ENCODE results near the gene MDN1.

DNA sequence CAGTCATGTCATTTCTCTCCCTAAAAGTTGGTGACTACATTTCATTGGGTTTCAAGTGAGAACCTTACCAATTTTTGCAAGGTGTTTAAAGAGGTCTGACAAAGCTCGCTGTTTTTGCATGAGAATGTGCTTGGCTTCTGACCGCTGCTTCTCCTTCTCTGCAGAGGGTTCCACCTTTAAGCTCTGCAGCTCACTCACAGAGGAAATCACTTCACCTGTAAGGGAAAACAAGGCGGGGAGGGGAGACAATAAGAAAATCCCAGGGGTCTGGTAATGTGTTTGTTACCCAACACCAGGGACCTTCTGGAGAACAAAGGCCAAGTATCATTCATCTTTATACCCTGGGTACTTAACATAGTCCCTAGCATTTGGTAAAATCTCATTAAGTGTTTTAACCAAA, 141.1 kb downstream of the MDN1 start:
- TF ChIP-seq, protein P1, sequence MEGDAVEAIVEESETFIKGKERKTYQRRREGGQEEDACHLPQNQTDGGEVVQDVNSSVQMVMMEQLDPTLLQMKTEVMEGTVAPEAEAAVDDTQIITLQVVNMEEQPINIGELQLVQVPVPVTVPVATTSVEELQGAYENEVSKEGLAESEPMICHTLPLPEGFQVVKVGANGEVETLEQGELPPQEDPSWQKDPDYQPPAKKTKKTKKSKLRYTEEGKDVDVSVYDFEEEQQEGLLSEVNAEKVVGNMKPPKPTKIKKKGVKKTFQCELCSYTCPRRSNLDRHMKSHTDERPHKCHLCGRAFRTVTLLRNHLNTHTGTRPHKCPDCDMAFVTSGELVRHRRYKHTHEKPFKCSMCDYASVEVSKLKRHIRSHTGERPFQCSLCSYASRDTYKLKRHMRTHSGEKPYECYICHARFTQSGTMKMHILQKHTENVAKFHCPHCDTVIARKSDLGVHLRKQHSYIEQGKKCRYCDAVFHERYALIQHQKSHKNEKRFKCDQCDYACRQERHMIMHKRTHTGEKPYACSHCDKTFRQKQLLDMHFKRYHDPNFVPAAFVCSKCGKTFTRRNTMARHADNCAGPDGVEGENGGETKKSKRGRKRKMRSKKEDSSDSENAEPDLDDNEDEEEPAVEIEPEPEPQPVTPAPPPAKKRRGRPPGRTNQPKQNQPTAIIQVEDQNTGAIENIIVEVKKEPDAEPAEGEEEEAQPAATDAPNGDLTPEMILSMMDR (IDR thresholded peaks at IDR 0.05), result no peak
- no peak for TF ChIP-seq POLR2A (IDR thresholded peaks at IDR 0.05)
